Measurements from ENCODE around the gene MACROD1.

MACROD1 gene

GRCh38 chr11:64165842-64166635 is at the start of gene MACROD1:
Gene MACROD1, minus strand, starts transcription at chr11:64166113. Its CDS starts 119 bp downstream, at chr11:64165994.
- DNase-seq: peak in 55 of 58 donors; percentile 11 to 86 (median 65)

- no peak for DNase-seq
Observed at GRCh38 chr11:64211181-64211872, 45.4 kb upstream of the MACROD1 start.

GRCh38 chr11:64210301-64211020 is 44.5 kb upstream of the MACROD1 start:
- DNase-seq: no peak

- no peak for DNase-seq
Observed at GRCh38 chr11:64209563-64209843, 43.6 kb upstream of the MACROD1 start.

GRCh38 chr11:64208796-64209562 is 43.1 kb upstream of the MACROD1 start:
- DNase-seq: peak in 6 of 58 donors; percentile 13 to 49 (median 29)

- no peak for DNase-seq
Observed at GRCh38 chr11:64208086-64208795, 42.3 kb upstream of the MACROD1 start.

- DNase-seq: peak in 11 of 58 donors; percentile 25 to 51 (median 31)
Observed at GRCh38 chr11:64207256-64208085, 41.6 kb upstream of the MACROD1 start.

- peak in 5 of 58 donors; percentile 16 to 29 (median 26) for DNase-seq
Observed at GRCh38 chr11:64206457-64207255, 40.7 kb upstream of the MACROD1 start, which contains the start of gene FERMT3. Gene FERMT3, plus strand, starts transcription at chr11:64206721. Its CDS starts 644 bp downstream, at chr11:64207365.

- peak in 56 of 58 donors; percentile 4 to 86 (median 66) for DNase-seq
Observed at GRCh38 chr11:64204464-64204989, 38.6 kb upstream of the MACROD1 start.

- no peak for DNase-seq
Observed at GRCh38 chr11:64204080-64204440, 38.1 kb upstream of the MACROD1 start.

GRCh38 chr11:64203421-64204079 is 37.6 kb upstream of the MACROD1 start:
- no peak for DNase-seq

GRCh38 chr11:64202992-64203391 is 37.1 kb upstream of the MACROD1 start:
- DNase-seq: no peak

GRCh38 chr11:64201543-64201942 is 35.6 kb upstream of the MACROD1 start:
- no peak for DNase-seq

- DNase-seq: no peak
Observed at GRCh38 chr11:64198511-64198910, 32.6 kb upstream of the MACROD1 start.

GRCh38 chr11:64196626-64197025 is 30.7 kb upstream of the MACROD1 start:
- DNase-seq: peak in 18 of 58 donors; percentile 19 to 64 (median 38)

GRCh38 chr11:64192434-64192833 is 26.5 kb upstream of the MACROD1 start:
- DNase-seq: no peak

- peak in 10 of 58 donors; percentile 33 to 62 (median 53) for DNase-seq
Observed at GRCh38 chr11:64186492-64187165, 20.7 kb upstream of the MACROD1 start.
